ENCODE measurements around the gene PSMD4. TPM values are rescaled to one million over a fixed set of nuclear protein-coding genes. Genes with fewer than 3 reads are reported as not detected.

Gene PSMD4
- polyA plus RNA-seq: 80.4 and 119 TPM in 2 replicates

GRCh38 chr1:151254217-151255213 lies at the start of gene PSMD4:
TSS of gene PSMD4 (plus strand) at chr1:151254734. CDS start at chr1:151254783, 49 bp downstream.

GRCh38 chr1:151281969-151282882 lies 27.7 kb downstream of the PSMD4 start, which contains the start of gene ZNF687:
TSS of gene ZNF687 (plus strand) at chr1:151282299. CDS start at chr1:151286292, 3,993 bp downstream.

Other genes with a start within 250 kb of the PSMD4 start
- gene MINDY1, start 247.8 kb upstream of the PSMD4 start, polyA plus RNA-seq: 0.55 and 1.1 TPM in 2 replicates
- 13.0 and 22.9 TPM in 2 replicates for gene PRUNE1, start 246.3 kb upstream of the PSMD4 start, polyA plus RNA-seq
- gene BNIPL, start 218.1 kb upstream of the PSMD4 start, polyA plus RNA-seq: 0.26 and 0.60 TPM in 2 replicates
- 12.8 and 18.3 TPM in 2 replicates for gene C1orf56, start 207.0 kb upstream of the PSMD4 start, polyA plus RNA-seq
- gene CDC42SE1, start 195.1 kb upstream of the PSMD4 start, polyA plus RNA-seq: 11.7 and 17.5 TPM in 2 replicates
- 149 and 204 TPM in 2 replicates for gene MLLT11, start 194.3 kb upstream of the PSMD4 start, polyA plus RNA-seq
- 3.0 and 6.1 TPM in 2 replicates for gene GABPB2, start 184.0 kb upstream of the PSMD4 start, polyA plus RNA-seq
- gene SEMA6C, start 108.1 kb upstream of the PSMD4 start, polyA plus RNA-seq: 0.95 and 2.5 TPM in 2 replicates
- gene TNFAIP8L2, start 98.1 kb upstream of the PSMD4 start, polyA plus RNA-seq: not detected in 2 replicates
- gene LYSMD1, start 88.8 kb upstream of the PSMD4 start, polyA plus RNA-seq: 19.2 and 19.6 TPM in 2 replicates
- 138 and 168 TPM in 2 replicates for gene SCNM1, start 88.6 kb upstream of the PSMD4 start, polyA plus RNA-seq
- gene TMOD4, start 78.8 kb upstream of the PSMD4 start, polyA plus RNA-seq: not detected in 2 replicates
- 9.7 and 12.8 TPM in 2 replicates for gene VPS72, start 64.5 kb upstream of the PSMD4 start, polyA plus RNA-seq
- gene PIP5K1A, start 56.2 kb upstream of the PSMD4 start, polyA plus RNA-seq: 2.9 and 3.3 TPM in 2 replicates
- gene ZNF687, start 27.6 kb downstream of the PSMD4 start, polyA plus RNA-seq: 0.07 and 0.34 TPM in 2 replicates
- gene PI4KB, start 72.7 kb downstream of the PSMD4 start, polyA plus RNA-seq: 4.3 and 6.1 TPM in 2 replicates
- gene RFX5, start 92.5 kb downstream of the PSMD4 start, polyA plus RNA-seq: 1.5 and 1.9 TPM in 2 replicates
- 0.83 and 1.7 TPM in 2 replicates for gene SELENBP1, start 118.0 kb downstream of the PSMD4 start, polyA plus RNA-seq
- 351 and 394 TPM in 2 replicates for gene PSMB4, start 144.8 kb downstream of the PSMD4 start, polyA plus RNA-seq
- 11.5 and 22.1 TPM in 2 replicates for gene POGZ, start 204.8 kb downstream of the PSMD4 start, polyA plus RNA-seq